T-helper 22 cell (primary cell): ENCODE data around the gene RAB1B.
"Not testable (repeated sequence)": the region's sequence is repeated elsewhere in the genome, so short reads cannot be mapped to it uniquely, and the experiment has no call there.

Experiments used
- DNase-seq: peaks from one replicate; pipeline ENCODE4 v3.0.0-alpha.2; 2020; ENCODE audit warnings: low read depth

Gene RAB1B

DNA sequence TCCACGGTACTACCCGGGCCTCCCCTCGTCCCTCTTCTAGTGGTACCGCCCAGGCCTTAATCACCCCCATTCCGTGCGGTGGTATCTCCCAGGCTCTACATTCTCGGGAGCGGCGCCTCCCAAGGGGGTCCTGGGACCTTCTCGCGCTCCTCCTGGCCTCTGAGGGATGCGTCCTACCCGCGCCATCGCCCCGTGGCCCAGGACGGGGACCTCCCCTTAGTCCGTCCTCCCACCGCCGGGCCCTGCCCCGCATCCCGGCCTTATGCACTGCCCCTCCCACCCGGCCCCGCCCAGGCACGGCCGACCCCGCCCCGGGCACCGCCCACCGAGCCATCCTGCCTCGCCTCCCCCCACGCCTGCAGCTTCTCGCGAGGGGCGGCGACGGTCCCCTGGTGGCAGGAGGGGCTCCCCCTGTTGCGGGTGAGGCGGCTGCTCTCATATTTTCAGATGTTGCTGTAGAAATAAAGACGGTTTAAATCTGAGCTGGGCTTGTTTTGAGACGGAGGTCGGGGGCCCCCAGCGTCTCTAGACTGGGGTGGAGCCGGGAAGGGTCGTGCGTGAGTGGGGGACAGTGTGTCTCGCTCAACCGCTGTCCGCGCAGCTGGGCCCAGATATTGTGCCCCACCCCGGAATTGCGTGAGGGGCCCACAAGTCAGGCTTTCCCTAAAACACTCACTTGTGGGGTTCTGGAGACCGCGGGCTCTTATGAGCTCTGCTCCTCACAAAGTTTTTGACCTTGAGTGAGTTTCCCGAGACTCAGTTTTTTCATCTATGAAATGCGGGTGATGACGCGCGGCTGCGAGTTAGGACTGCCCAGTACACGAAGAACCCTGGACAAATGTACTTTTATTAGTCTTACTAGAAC lies 828 bp upstream of the RAB1B start:
- peak; percentile 81 for DNase-seq

DNA sequence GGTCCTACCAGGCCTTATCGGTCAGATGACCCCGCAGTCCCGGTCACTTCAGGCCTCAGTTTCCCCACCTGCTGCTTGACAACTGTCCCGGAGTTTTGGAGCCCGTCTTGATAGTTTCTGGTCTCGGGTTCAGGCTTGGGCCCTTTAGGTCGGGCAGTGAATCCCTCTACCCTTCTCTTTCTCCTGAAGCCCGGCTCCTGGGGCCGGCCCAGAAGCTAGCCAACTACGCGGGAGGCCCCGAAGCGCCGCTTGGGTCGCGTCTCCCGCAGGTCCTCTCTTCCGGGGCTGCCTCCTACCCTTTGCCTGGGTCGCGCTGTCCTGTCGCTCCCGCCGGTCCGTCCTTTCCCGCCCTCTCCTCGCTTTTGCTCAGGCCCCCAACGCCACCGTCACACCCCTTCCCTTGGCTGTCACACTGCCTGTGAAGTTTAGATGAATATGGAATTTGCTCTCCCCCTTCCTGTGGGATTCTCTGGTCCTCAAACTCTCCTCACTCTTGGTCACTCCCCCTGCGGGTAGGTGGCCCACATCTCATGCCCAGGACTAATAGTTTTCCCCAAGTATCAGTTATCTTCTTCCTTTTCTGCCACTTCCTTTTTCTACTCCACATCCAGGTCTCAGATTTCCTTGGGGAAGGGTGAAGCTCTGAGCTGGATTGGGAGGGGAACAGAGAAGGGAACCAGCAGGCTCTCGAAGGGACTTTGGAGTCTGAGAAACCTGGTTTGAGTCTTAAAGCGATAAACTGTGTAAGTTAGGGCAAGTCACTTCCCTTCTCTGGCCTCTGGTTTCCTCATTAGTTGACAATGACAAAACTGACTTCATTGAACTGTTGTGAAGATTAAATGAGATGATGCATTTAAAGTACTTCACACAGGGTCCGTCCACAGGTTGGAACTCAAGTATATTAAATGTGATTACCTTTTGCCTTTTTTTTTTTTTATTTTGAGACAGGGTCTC lies 790 bp downstream of the RAB1B start:
- no peak for DNase-seq

DNA sequence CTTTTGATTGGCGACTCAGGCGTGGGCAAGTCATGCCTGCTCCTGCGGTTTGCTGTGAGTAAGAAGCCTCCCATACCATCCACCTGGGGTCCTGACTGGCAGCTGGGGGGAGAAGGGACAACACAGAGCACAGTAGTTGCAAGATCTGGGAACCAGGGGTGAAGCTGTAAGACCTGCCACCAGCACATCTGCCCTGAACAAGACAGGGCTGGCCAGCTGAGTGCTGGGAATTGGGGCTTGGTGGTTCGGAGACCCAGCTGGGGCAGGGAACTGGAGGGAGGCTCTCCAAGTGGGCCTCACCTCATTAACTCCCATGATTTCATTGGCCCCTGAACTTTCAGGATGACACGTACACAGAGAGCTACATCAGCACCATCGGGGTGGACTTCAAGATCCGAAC lies 3.4 kb downstream of the RAB1B start:
- DNase-seq, result no peak

DNA sequence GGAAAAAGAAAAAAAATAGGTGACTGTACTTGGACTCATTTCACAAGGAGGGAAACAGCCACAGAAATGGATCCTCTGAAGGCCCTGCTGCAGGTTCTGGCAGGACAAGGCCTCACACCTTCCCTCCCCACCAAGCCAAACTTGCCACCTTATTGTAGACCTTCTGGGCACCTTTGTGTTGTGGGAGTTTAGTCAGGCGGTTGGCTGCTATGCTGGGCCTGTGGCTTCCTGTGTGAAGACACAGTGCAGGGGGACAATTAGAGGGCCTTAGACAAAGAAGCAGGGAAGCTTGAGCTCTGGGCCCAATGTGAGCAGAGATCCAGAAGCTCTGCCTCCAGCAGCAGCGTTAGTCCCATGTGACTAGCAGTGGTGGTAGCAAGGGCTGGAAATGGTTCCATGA lies 4.2 kb downstream of the RAB1B start:
- no peak for DNase-seq

DNA sequence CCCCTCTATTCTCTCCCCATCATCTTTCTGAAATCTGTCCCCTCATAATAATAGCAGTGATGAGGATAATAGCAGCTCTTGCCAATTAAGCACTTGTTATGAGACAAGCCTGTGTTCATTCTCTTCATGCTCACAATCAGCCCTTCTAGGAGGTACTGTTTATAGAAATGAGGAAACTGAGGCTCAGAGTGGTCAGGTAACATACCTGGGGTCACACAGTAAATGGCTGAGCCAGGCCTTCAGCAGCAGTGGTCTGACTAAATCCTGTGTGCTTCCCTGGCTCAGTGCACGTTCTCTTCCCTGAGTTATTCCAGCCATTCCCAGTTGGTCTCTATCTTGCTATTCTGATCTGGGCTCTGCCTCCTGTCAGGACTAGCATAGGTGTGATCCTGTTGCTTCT lies 5.8 kb downstream of the RAB1B start:
- no peak for DNase-seq

DNA sequence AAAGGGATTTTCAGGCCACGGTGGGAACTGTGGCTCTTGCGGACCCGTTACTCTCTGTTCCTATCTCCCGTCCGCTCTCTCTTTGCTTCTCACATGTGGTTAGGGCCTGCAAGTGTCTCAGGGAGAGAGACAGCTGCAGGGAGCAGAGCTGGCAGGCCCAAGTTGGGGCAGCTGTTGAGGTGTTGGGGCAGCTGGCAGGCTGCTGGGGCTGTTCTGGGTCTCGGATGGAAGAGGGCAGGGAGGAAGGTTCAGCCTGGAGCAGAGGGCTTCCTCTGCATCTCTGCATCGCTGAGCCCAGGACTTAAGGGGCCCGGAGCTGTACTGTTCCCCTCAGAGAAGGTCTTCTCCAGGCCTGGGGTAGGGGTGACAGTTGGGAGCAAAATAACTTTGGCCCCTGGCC lies 7.0 kb downstream of the RAB1B start:
- DNase-seq, result no peak

DNA sequence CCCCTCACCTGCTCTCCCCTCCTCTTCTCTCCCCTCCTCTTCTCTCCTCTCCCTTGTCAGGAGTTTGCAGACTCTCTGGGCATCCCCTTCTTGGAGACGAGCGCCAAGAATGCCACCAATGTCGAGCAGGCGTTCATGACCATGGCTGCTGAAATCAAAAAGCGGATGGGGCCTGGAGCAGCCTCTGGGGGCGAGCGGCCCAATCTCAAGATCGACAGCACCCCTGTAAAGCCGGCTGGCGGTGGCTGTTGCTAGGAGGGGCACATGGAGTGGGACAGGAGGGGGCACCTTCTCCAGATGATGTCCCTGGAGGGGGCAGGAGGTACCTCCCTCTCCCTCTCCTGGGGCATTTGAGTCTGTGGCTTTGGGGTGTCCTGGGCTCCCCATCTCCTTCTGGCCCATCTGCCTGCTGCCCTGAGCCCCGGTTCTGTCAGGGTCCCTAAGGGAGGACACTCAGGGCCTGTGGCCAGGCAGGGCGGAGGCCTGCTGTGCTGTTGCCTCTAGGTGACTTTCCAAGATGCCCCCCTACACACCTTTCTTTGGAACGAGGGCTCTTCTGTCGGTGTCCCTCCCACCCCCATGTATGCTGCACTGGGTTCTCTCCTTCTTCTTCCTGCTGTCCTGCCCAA lies 7.7 kb downstream of the RAB1B start:
- no peak for DNase-seq

DNA sequence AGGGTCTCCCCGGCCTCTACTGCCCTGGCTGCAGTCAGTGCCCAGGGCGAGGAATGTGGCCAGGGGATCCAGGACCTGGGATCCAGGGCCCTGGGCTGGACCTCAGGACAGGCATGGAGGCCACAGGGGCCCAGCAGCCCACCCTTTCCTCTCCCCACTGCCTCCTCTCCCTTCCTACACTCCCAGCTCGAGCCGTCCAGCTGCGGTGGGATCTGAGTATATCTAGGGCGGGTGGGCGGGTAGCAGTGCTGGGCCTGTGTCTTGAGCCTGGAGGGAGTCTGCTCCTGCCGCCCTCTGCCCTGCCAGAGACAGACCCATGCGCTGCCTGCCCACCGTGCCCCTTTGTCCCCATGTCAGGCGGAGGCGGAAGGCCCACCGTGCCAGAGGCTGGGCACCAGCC lies 8.2 kb downstream of the RAB1B start:
- not testable (repeated sequence) for DNase-seq

DNA sequence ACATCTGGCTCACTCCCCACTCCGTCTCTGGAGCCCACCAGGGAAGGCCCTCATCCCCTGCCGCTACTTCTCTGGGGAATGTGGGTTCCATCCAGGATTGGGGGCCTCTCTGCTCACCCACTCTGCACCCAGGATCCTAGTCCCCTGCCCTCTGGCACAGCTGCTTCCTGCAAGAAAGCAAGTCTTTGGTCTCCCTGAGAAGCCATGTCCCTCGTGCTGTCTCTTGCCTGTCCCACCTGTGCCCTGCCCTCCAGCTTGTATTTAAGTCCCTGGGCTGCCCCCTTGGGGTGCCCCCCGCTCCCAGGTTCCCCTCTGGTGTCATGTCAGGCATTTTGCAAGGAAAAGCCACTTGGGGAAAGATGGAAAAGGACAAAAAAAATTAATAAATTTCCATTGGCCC lies 8.6 kb downstream of the RAB1B start:
- not testable (repeated sequence) for DNase-seq

DNA sequence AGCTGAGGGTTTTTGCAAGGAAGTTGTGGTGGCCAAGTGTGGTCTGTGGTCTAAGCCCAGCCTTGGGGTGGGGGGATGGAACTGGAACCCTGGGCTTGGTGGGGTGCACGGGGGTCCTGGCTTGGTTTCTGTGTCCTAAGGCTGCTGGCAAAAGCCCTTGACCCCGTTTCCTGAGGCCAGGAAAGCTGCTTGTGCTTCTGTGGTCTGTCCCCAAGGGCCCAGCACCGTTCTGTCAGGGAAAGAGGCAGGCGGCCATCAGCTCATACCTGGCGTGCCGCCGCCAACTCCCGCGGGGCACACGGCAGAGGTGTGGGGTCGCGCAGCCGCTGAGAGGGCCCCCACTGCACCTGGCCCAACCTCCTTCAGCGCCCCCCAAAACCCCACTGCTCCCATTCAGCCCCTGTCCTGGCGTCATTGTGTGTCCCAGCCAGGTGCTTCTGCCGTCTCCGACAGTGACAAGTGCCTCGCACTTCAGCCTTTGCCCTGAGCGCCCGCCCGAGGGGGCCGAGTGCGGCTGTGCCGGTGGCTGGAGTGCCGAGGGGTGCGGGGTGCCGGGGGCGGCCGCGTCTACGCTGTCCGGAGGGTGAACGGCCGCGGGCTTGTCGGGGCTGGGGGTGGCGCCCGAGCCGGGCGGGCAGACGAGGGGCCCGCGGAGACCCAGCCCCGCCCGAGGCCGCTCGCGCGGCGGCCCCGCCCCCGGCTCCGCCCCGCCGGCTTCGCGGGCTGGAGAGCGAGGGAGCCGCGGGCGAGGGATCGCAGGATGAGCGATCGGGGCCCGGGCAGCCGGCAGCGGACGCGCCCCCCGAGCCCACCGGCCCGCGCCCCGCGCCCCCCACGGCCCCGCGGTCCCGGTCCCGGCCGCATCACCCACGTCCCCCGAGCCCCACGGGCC lies 9.3 kb downstream of the RAB1B start, which contains the start of gene CNIH2:
TSS of gene CNIH2 (plus strand) at position 705 of the 892 bp plus-strand sequence. CDS start 282 bp downstream, outside the sequence.
- DNase-seq, result peak; percentile 34

DNA sequence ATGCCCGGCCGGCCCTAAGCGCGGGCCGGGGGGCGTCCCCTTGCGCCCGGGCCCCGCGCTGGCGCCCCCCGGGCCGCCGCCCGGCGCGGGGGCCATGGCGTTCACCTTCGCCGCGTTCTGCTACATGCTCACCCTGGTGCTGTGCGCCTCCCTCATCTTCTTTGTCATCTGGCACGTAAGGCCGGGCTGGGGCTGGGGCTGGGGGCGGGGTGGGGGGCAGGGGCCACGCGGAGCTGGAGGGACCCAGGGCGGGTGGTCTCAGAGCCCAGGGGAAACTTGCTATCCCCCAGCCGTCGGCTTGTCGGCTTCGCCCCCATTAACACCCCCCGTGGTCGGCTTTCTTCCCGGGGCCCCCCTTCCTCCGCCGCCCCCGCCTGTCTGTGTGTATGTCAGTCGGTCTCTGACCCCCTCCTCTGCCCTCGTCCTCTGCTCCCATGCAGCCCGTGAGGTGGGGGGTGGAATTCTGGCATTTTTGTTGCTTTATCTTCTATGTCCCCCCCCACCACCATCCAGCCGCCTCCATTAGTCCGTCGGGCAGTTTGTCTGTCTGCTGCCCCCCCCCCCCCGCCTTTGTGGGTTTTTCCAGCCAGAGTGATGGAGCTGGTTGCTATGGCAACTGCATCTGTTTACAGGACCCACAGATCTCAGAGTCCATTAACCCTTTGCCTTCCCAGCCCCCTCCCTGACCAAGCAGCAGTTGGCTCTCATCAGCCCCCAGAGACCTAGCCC lies 10.1 kb downstream of the RAB1B start:
- no peak for DNase-seq

DNA sequence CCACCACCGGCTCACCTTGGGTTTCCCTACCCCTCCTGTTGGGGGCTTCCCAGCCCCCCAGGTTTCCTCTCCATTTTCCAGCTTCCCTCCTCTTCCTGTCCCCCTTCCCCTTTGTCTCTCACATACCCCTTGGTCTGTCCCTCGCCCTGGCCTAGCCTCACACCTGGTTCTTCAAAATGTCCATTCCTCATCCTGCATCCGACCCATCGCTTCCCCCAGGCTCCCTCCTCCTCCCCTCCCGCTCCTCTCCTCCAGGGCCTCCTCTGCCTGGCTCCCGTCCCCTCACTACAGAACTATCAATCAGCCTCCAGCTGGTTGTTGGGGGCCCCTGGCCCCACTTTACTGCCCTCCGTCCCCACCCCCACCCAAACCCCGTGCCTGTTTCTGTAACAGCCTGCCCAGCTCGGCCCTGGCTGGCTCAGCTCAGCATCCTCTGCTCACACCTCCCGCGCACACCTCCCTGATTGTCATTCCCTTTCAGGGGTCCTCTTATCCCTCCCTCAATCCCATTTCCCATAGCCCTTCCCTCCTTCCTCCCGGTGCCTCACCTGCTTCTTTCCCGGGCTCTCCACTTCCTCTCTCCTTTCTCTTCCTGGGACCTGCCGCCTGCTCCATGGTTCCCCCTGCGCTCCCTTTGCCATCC lies 10.8 kb downstream of the RAB1B start:
- DNase-seq, result no peak

DNA sequence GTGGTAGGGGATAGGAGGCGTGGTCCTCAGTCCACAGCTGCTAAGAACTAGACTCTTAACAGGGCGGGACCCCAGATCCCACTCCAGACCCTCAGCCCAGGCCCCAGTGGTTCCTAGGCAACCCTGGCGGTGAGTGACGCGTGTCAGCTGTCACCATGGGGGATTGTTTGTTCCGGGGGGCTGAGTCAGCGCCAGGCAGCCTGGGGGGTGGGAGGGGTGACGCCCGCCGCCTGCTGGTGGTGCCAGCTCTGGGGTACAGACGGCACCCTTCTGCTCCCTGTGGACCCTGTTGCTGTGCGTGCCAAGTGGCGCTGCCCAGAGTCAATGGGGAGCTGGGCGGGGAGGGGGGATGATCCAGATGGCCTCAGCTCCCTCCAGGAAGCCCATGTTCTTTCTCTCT lies 12.0 kb downstream of the RAB1B start:
- DNase-seq, result no peak

DNA sequence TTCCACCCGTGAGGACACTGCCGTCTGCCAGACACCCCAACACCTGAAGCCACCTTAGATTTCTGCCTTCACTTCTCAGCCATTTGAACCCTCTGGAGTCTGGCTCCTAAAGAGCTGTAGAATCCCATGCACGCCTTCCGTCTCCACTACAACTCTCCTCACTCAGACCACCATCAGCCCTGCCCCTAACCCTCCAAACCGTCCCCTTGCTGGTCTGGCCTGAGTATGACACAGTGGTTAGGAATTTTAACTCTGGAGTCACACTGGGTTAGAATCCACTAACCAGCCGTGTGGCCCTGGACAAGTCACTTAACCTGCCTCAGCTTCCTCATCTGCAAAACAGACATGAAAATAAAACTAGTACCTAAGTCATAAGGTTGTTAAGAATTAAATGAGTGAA lies 12.6 kb downstream of the RAB1B start:
- DNase-seq, result no peak

DNA sequence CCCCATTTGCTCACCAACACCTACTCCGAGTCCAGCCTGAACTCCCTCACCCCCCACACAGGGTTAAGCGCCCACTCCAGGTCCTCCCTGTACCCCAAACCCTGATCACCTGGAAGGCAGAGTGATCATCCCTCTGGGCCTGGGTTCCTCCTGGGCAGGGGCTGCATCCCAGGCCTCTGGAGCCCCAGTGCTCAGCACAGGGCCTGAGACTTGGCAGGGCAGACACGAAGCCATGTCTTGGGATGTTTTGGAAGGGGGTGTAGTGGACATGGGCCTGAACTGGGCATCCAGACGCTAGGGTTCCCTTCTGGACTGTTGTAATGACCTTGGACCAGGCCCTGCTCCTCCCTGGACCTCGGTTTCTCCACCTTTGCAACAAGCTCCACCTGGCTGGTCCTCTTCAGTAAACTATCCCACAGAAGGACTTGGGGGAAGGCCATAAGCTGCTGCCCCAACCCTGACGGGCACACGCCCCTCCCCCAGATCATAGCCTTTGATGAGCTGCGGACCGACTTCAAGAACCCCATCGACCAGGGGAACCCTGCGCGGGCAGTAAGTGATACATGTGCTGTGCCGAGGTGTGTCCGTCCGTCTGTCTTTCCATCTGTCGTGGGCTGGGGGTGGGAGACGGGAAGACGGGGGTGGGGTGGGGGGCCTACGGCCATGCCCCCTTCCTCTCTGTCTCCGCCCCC lies 13.5 kb downstream of the RAB1B start:
- no peak for DNase-seq

DNA sequence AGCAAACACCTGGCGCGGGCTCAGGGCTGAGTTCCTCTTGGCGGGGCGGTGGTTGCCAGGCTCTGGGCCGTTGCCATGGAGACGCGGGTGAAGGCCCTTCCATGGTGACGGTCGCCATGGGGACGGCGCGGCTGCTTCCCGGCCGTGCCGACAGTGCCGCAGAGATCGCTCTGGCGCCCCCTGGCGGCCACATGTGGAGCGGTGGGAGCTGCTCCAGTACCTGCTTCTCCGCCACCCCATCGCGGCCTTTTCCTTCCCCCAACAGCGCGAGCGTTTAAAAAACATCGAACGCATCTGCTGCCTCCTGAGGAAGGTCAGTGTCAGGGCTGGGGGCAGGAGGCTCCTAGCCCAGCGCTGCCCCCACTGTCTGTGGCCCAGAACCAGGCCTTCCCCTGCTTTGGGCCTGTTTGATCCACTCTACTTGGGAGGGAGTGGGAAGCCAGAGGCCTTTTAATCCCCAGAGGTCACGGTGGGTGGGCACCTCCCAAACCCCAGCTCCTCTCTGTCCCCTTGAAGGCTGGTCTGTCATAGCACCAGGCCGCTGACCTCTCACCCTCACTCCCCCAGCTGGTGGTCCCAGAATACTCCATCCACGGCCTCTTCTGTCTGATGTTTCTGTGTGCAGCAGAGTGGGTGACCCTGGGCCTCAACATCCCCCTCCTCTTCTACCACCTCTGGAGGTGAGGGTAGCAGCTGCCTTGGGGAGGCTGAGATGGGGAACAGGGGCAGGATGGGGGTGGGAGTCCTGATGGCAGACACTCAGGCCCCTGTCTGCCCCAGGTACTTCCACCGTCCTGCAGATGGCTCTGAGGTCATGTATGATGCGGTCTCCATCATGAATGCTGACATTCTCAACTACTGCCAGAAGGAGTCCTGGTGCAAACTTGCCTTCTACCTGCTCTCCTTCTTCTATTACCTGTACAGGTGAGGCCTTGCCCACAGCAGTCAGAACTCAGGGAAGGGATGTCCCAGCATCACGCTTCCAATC lies 14.3 kb downstream of the RAB1B start:
- peak; percentile 100 for DNase-seq

DNA sequence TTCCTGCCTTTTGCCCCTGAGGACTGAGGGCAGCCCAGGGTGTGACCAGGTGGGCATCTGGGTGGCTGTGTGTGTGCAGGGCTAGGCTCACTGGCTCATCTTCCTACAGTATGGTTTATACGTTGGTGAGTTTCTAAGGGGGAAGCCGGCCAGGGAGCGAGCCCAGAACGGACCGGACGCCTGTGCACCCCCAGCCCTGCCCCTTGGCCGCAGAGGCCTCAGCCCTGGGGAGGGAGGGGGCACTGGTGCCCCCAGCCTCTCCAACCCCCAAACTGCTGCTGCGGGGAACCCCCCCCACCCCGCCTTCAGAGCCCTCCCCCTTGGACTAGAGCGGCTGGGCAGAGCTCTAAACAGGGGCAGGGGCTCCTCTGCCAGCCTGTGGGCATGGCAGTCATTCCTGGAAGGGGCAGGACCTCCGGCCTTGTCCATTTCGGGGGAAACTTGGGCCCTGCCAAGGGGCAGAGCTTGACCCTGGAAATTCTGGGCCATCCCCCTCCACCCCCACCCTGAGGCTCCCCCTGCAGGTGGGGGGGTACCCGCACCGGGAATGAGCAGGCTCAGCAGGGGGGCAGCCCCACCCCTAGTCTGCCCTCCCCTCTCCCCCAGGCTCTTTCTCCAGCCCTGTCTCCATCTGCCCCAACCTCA lies 15.1 kb downstream of the RAB1B start:
- no peak for DNase-seq
